ENCODE results near the gene TRPC4.

GRCh38 chr13:37769078-37769477 is 100.5 kb downstream of the TRPC4 start:
- peak; percentile 42 for TF ChIP-seq CTCF (IDR thresholded peaks at IDR 0.05; ENCODE audit: poor library complexity, severe bottlenecking)
- TF ChIP-seq EP300 (conservative IDR thresholded peaks at IDR 0.05; ENCODE audit: poor library complexity, severe bottlenecking): no peak
- no peak for TF ChIP-seq EZH2 (IDR thresholded peaks at IDR 0.05; ENCODE audit: borderline replicate concordance, insufficient read depth, low read length, poor library complexity, severe bottlenecking)
- TF ChIP-seq POLR2AphosphoS5 (IDR thresholded peaks at IDR 0.05): no peak
- TF ChIP-seq REST (IDR thresholded peaks at IDR 0.05; ENCODE audit: borderline replicate concordance): no peak
- no peak for TF ChIP-seq TAF1 (IDR thresholded peaks at IDR 0.05; ENCODE audit: low read depth)
- TF ChIP-seq SMC3 (conservative IDR thresholded peaks at IDR 0.05; ENCODE audit: poor library complexity): peak; percentile 45
